ENCODE data around the gene ADAM29.

DNA sequence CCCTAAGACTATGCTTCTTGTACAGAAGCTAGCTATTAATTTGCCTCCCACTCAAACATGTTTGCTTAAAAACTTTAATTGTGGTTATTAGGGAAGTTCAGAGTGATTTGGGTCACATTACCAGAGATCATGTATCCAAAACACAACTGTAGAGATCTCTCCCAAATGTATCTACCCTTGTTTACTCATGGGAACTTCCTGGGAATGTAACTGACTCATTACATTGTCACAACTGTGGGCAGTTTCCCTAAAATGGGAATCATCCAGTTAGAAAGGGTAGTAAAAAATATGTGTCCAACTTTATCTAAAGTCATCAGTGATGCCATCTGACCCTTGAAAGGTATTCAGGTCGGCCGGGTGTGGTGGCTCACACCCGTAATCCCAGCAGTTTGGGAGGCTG is 48.8 kb upstream of the ADAM29 start:
- TF ChIP-seq CTCF (IDR thresholded peaks at IDR 0.05; ENCODE audit: insufficient read depth, low read length, poor library complexity, severe bottlenecking): no peak
- no peak for TF ChIP-seq EZH2phosphoT487 (conservative IDR thresholded peaks at IDR 0.05; ENCODE audit: low read length)
